ENCODE measurements around the gene RAB27A. TPM values are rescaled to one million over a fixed set of nuclear protein-coding genes. Genes with fewer than 3 reads are reported as not detected.
"Not testable (repeated sequence)": the region's sequence is repeated elsewhere in the genome, so short reads cannot be mapped to it uniquely, and the experiment has no call there.

The RAB27A gene
- total and polyA plus RNA-seq, 2 of the 13 experiments (the other 11 are each of a cell fraction or from before 2014, with no cell fraction given) = 3.4 to 8.1 TPM

DNA sequence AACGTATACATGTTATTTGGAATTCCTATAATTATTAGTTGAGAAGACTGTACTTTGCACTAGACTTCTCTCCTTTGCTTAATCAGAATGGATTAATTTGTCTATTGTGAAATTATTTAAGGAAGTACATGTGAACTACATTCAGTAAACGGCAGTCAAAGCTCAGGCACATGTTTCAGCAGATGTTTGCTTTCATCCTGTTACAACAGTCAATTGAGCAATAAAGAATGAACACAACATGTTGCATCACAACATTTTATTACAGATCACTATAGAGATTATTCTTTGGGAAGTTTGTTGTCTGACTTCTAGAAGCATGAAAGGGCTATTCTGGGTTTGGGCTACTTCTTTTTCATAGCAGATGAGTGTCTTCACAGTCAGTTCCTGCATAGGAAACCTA, 39.2 kb downstream of the RAB27A start (continued):
- TF ChIP-seq, protein P1, sequence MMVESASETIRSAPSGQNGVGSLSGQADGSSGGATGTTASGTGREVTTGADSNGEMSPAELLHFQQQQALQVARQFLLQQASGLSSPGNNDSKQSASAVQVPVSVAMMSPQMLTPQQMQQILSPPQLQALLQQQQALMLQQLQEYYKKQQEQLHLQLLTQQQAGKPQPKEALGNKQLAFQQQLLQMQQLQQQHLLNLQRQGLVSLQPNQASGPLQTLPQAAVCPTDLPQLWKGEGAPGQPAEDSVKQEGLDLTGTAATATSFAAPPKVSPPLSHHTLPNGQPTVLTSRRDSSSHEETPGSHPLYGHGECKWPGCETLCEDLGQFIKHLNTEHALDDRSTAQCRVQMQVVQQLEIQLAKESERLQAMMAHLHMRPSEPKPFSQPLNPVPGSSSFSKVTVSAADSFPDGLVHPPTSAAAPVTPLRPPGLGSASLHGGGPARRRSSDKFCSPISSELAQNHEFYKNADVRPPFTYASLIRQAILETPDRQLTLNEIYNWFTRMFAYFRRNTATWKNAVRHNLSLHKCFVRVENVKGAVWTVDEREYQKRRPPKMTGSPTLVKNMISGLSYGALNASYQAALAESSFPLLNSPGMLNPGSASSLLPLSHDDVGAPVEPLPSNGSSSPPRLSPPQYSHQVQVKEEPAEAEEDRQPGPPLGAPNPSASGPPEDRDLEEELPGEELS (CRISPR knock-in tag; IDR thresholded peaks at IDR 0.05) = peak; percentile 48; the same call in 1 of the 2 replicates
- TF ChIP-seq PCBP2 (optimal IDR thresholded peaks at IDR 0.05; ENCODE audit: low read depth, low read length, poor library complexity, severe bottlenecking) = no peak
- peak; percentile 42; the same call in 1 of the 2 replicates for TF ChIP-seq ETV5 (CRISPR knock-in tag; IDR thresholded peaks at IDR 0.05; ENCODE audit: borderline replicate concordance)
- TF ChIP-seq KLF6 (CRISPR knock-in tag; IDR thresholded peaks at IDR 0.05) = 0 out of 2 replicates have a peak, but pooled peaks have one; percentile 29
- TF ChIP-seq FOXA3 (CRISPR knock-in tag; IDR thresholded peaks at IDR 0.05) = peak; percentile 92
- TF ChIP-seq TGIF2 (CRISPR knock-in tag; IDR thresholded peaks at IDR 0.05) = peak; percentile 81; the same call in 1 of the 2 replicates
- peak; percentile 99 for TF ChIP-seq CEBPB (IDR thresholded peaks at IDR 0.05; ENCODE audit: borderline replicate concordance, low read depth, low read length)
- peak; percentile 95 for TF ChIP-seq GATAD2A (CRISPR knock-in tag; IDR thresholded peaks at IDR 0.05)

DNA sequence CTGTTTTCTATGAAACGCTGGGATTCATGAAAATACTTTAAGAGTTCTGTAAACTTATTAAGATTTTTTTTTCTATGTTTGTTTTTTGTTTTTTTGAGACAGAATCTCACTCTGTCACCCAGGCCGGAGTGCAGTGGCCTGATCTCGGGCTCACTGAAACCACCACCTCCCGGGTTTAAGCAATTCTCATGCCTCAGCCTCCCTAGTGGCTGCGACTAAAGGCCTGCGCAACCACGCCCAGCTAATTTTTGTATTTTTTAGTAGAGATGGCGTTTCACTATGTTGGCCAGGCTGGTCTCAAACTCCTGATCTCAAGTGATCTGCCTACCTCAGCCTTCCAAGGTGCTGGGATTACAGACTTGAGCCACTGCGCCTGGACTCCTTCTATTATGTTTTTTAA, 39.7 kb downstream of the RAB27A start:
- POLR2A ChIA-PET = interaction anchor here (1.0 to 1.9 kb wide), 2 partner anchors 29 to 69 kb away, joined by 3 to 6 read pairs; partner anchors contain the start of genes PIGB and PIGBOS1
- in situ Hi-C loops (cut with HindIII; ENCODE audit: extremely low pct_ligation_motif_present, low pct_unique_long_range_greater_than_20kb) = not testable (repeated sequence)

More for the DNA sequence above, 39.7 kb downstream of the RAB27A start:
- H3K79me2 ChIP-seq (ENCODE audit: insufficient read depth, low read length); FAIRE-seq; BruUV-seq (replicated peaks); H3K4me3 ChIP-seq (replicated peaks in 1 of 3; ENCODE audit: insufficient read depth in 1 of 3, low read depth in 2 of 3, low read length in 3 of 3); H3K9me3 ChIP-seq (ENCODE audit: low read length); DNase-seq (ENCODE audit: low spot score); H3K27me3 ChIP-seq (ENCODE audit: control insufficient read depth in 1 of 2, insufficient read depth in 2 of 2, low read length in 2 of 2); H3K4me2 ChIP-seq (ENCODE audit: low read depth, low read length); CTCF ChIA-PET (ENCODE audit: low intra/inter-chr PET ratio, low total read pairs); ATAC-seq; H3K36me3 ChIP-seq (replicated peaks in 1 of 2; ENCODE audit: control insufficient read depth in 1 of 2, insufficient read depth in 2 of 2, low read length in 2 of 2); intact Hi-C loops (cut with micrococcal nuclease; ENCODE audit: unreplicated experiment); H3K9ac ChIP-seq (ENCODE audit: insufficient read depth, low read depth, low read length); H2AFZ ChIP-seq (ENCODE audit: low read length); H4K20me1 ChIP-seq (ENCODE audit: insufficient read depth, low read length): not testable (repeated sequence)
- Histone ChIP-seq H3K27ac (ENCODE audit: extremely low read length, insufficient read depth, low read length) (peak overlapping the region; percentile 10), H3K4me1 (ENCODE audit: insufficient read depth, low read length) (peaks cover 28% of the 10 kb centered on the region)
- 94% methylated on average over 9 of the region's 9 CpGs for WGBS (ENCODE audit: low lambda C conversion rate)
- TF ChIP-seq KLF16 (CRISPR knock-in tag; IDR thresholded peaks at IDR 0.05) = 0 out of 4 replicates have a peak, but pooled peaks of 1 of the 2 experiments have one; percentile 2
